K562 (cell line): Measurements from ENCODE around the gene CLDN20. TPM values are rescaled to one million over a fixed set of nuclear protein-coding genes. Genes with fewer than 3 reads are reported as not detected.

Experiments
- ADNP ChIP-seq: fragments of 200-800 bp; sonication (Bioruptor generic); IDR thresholded peaks from 2 replicates; pipeline ENCODE4 v1.6.1; 2016; ENCODE audit warnings: missing genetic modification characterization, missing compliant biosample characterization
- ATF7 ChIP-seq: fragments of 450-650 bp; IDR thresholded peaks from 2 replicates; pipeline ENCODE4 v1.7.1; 2014; ENCODE audit warnings: mild to moderate bottlenecking, moderate library complexity
- BCOR ChIP-seq: fragments of 450-650 bp; IDR thresholded peaks from 2 replicates; pipeline ENCODE4 v1.6.1; 2016
- CBX5 ChIP-seq: IDR thresholded peaks from 2 replicates; pipeline ENCODE4 v1.6.1; 2014; ENCODE audit warnings: low read depth, borderline replicate concordance
- ETV6 ChIP-seq, 3 experiments: fragments of 150-350 bp in 1 of 3; sonication (generic) in 1 of 3; formaldehyde crosslinking in 1 of 3; IDR thresholded peaks; 2 replicates each; pipeline versions ENCODE4 v1.6.1 to v1.8.0; 2014 to 2022; ENCODE audit warnings: borderline replicate concordance in 2 of 3, low read depth in 2 of 3, antibody characterized with exemption in 1 of 3, low read length in 1 of 3, mild to moderate bottlenecking in 1 of 3, missing genetic modification reagents in 1 of 3
- JUN ChIP-seq, 2 experiments: sonication (generic) in 1 of 2; formaldehyde crosslinking in 1 of 2; IDR thresholded peaks; 2 replicates each; pipeline versions ENCODE4 v1.6.1 to v1.8.0; 2012 to 2022; ENCODE audit warnings: borderline replicate concordance in 2 of 2, mild to moderate bottlenecking in 2 of 2, improper control_type of control experiment in 1 of 2, low read depth in 1 of 2, low read length in 1 of 2, missing genetic modification reagents in 1 of 2
- L3MBTL2 ChIP-seq: fragments of 450-650 bp; IDR thresholded peaks from 2 replicates; pipeline ENCODE4 v1.6.1; 2016; ENCODE audit warnings: mild to moderate bottlenecking, moderate library complexity
- MTA3 ChIP-seq: fragments of 450-650 bp; formaldehyde crosslinking; IDR thresholded peaks from 2 replicates; pipeline ENCODE4 v1.6.1; 2017; ENCODE audit warnings: mild to moderate bottlenecking, borderline replicate concordance
- NFIC ChIP-seq: fragments of 450-650 bp; IDR thresholded peaks from 2 replicates; pipeline ENCODE4 v1.6.1; 2017; ENCODE audit warnings: mild to moderate bottlenecking, inconsistent platforms
- PHF8 ChIP-seq: fragments of 200-600 bp; sonication (generic); IDR thresholded peaks from 2 replicates; pipeline ENCODE4 v1.6.1; 2012; ENCODE audit warnings: mixed run types, mild to moderate bottlenecking, inconsistent platforms, low read length, moderate library complexity, borderline replicate concordance
- PTBP1 ChIP-seq: fragments of 200-400 bp; formaldehyde crosslinking; IDR thresholded peaks from 2 replicates; pipeline ENCODE4 v1.6.1; 2017; ENCODE audit warnings: low read depth, low read length
- RAD51 ChIP-seq: fragments of 450-650 bp; IDR thresholded peaks from 2 replicates; pipeline ENCODE4 v1.7.1; 2016; ENCODE audit warnings: low read depth, mild to moderate bottlenecking, borderline replicate concordance
- RCOR1 ChIP-seq, 2 experiments: IDR thresholded peaks; 2 replicates each; pipeline ENCODE4 v1.6.1; 2012; ENCODE audit warnings: low read depth in 2 of 2, low read length in 2 of 2, borderline replicate concordance in 1 of 2, improper control_type of control experiment in 1 of 2
- SMAD4 ChIP-seq: fragments of 250-450 bp; sonication (Bioruptor Pico); conservative IDR thresholded peaks from 2 replicates; pipeline ENCODE4 v1.8.0; 2021; ENCODE audit warnings: inconsistent platforms, mild to moderate bottlenecking, moderate library complexity
- TRIM25 ChIP-seq: fragments of 450-650 bp; IDR thresholded peaks from 2 replicates; pipeline ENCODE4 v1.7.0; 2016; ENCODE audit warnings: borderline replicate concordance
- XRCC5 ChIP-seq: fragments of 200-400 bp; formaldehyde crosslinking; IDR thresholded peaks from 2 replicates; pipeline ENCODE4 v1.6.1; 2017; ENCODE audit warnings: low read depth, mild to moderate bottlenecking, low read length
- ZBTB8A ChIP-seq: fragments of 450-650 bp; IDR thresholded peaks from 2 replicates; pipeline ENCODE4 v1.6.1; 2018; ENCODE audit warnings: mild to moderate bottlenecking, moderate library complexity; ENCODE audit not compliant: partially characterized antibody
- ZNF224 ChIP-seq: sonication (generic); formaldehyde crosslinking; IDR thresholded peaks from 2 replicates; pipeline ENCODE4 v1.8.0; 2022; ENCODE audit warnings: mild to moderate bottlenecking, missing genetic modification reagents
- polyA plus RNA-seq, 8 experiments: library from polyadenylated mRNA; depleted of rRNA in 4 of 8; stranded (reverse) in 5 of 8; unstranded in 3 of 8; fragments of >200 nt; fragmentation: Nextera tagmentation in 2 of 8; fragmentation: Illumina TruSeq in 1 of 8; extraction: Ambion mirVana in 2 of 8; extraction: Trizol in 1 of 8; gene quantifications; 2 replicates each; pipeline versions ENCODE4 v1.2.1 to v1.2.3, GENCODE V29; 2011 to 2014; ENCODE audit warnings: inconsistent platforms in 1 of 8, missing spikeins in 1 of 8
- total RNA-seq, 7 experiments: library from RNA; depleted of rRNA in 6 of 7; stranded (reverse); fragments of >200 nt in 6 of 7; fragmentation: Illumina TruSeq in 2 of 7; extraction: Trizol in 2 of 7; gene quantifications; 2 replicates each; pipeline versions ENCODE4 v1.2.1 to v1.2.3, GENCODE V29; 2011 to 2021; ENCODE audit warnings: low replicate concordance in 1 of 7
- TF ChIP-seq, protein P1 (sequence below), 2 experiments: fragments of 450-650 bp in 1 of 2; IDR thresholded peaks; 2 replicates each; pipeline ENCODE4 v1.6.1; 2011 to 2017; ENCODE audit warnings: low read depth in 2 of 2, antibody characterized with exemption in 1 of 2, borderline replicate concordance in 1 of 2, low read length in 1 of 2, mild to moderate bottlenecking in 1 of 2, mixed read lengths in 1 of 2; ENCODE audit not compliant: control insufficient read depth in 1 of 2
- TF ChIP-seq, protein P2 (sequence below): fragments of 450-650 bp; IDR thresholded peaks from 2 replicates; pipeline ENCODE4 v1.6.1; 2016

The CLDN20 gene
- total and polyA plus RNA-seq, 9 of the 15 experiments (the other 6 are each of a cell fraction or from before 2014, with no cell fraction given) = not detected

DNA sequence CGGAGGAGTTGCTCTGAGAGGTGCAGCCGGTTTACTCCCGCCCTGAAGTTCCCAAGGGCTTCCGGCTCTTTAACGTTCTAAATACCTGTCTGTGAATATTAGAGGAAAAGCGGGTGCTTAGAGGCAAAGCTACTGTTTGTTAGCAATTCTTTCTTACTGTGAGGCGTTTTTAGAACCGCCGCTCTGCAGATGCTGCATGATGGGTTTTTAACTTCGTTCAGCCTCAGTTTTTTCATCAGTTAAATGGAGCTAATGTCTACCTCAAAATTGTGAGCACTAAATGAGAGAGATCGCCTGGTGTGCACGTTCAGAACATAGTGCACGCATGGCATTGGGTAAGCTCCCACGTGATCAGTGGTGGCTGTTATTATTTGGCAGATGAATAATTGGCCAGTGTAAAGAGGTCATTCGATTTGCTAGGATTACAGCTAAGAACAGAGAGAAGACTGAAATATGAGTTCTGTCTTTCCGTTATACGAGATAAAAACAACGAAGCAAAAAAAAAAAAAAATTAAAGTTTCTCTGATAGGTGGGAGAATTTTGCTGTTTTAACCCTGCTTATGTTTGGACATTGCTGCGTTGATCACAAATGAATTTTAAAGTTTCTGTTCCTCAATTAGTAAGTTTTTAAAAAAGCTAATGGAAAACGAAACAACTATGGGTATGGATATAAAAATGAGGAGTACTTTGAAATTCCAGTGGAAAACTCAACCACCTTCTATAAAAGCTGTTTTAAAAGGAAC, 51.1 kb downstream of the CLDN20 start (continued):
- TF ChIP-seq SMAD4 (CRISPR knock-in tag) = peak; percentile 58
- peak; percentile 99 for TF ChIP-seq ADNP
- TF ChIP-seq L3MBTL2 = peak; percentile 86
- TF ChIP-seq RCOR1 (IDR thresholded peaks at IDR 0.05; ENCODE audit: borderline replicate concordance in 1 of 2, low read depth in 2 of 2, low read length in 2 of 2) = peak; percentile 58 to 88; a peak in 3 of 4 replicates
- TF ChIP-seq RAD51 = peak; percentile 91
- peak; percentile 100 for TF ChIP-seq BCOR
- peak; percentile 15; the same call in 1 of the 2 replicates for TF ChIP-seq NFIC
- TF ChIP-seq, protein P1, sequence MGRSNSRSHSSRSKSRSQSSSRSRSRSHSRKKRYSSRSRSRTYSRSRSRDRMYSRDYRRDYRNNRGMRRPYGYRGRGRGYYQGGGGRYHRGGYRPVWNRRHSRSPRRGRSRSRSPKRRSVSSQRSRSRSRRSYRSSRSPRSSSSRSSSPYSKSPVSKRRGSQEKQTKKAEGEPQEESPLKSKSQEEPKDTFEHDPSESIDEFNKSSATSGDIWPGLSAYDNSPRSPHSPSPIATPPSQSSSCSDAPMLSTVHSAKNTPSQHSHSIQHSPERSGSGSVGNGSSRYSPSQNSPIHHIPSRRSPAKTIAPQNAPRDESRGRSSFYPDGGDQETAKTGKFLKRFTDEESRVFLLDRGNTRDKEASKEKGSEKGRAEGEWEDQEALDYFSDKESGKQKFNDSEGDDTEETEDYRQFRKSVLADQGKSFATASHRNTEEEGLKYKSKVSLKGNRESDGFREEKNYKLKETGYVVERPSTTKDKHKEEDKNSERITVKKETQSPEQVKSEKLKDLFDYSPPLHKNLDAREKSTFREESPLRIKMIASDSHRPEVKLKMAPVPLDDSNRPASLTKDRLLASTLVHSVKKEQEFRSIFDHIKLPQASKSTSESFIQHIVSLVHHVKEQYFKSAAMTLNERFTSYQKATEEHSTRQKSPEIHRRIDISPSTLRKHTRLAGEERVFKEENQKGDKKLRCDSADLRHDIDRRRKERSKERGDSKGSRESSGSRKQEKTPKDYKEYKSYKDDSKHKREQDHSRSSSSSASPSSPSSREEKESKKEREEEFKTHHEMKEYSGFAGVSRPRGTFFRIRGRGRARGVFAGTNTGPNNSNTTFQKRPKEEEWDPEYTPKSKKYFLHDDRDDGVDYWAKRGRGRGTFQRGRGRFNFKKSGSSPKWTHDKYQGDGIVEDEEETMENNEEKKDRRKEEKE (IDR thresholded peaks at IDR 0.05; ENCODE audit: borderline replicate concordance in 1 of 2, control insufficient read depth in 1 of 2, low read depth in 2 of 2, low read length in 1 of 2) = no peak
- TF ChIP-seq PHF8 = peak; percentile 65; the same call in 1 of the 2 replicates
- TF ChIP-seq ETV6 (IDR thresholded peaks at IDR 0.05; ENCODE audit: borderline replicate concordance in 1 of 2, low read depth in 2 of 2, low read length in 1 of 2) = no peak
- peak; percentile 58; the same call in 1 of the 2 replicates for TF ChIP-seq ETV6 (CRISPR knock-in tag; IDR thresholded peaks at IDR 0.05; ENCODE audit: borderline replicate concordance)
- TF ChIP-seq ZBTB8A = no peak
- no peak for TF ChIP-seq JUN (IDR thresholded peaks at IDR 0.05; ENCODE audit: borderline replicate concordance, low read depth, low read length)
- TF ChIP-seq JUN (CRISPR knock-in tag; IDR thresholded peaks at IDR 0.05; ENCODE audit: borderline replicate concordance) = 0 out of 2 replicates have a peak, but pooled peaks have one; percentile 37
- TF ChIP-seq, protein P2, sequence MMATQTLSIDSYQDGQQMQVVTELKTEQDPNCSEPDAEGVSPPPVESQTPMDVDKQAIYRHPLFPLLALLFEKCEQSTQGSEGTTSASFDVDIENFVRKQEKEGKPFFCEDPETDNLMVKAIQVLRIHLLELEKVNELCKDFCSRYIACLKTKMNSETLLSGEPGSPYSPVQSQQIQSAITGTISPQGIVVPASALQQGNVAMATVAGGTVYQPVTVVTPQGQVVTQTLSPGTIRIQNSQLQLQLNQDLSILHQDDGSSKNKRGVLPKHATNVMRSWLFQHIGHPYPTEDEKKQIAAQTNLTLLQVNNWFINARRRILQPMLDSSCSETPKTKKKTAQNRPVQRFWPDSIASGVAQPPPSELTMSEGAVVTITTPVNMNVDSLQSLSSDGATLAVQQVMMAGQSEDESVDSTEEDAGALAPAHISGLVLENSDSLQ = no peak
- TF ChIP-seq MTA3 = peak; percentile 11; the same call in 1 of the 2 replicates
- no peak for TF ChIP-seq ZNF224
- TF ChIP-seq PTBP1 = peak; percentile 71; the same call in 1 of the 2 replicates
- TF ChIP-seq XRCC5 = no peak
- TF ChIP-seq TRIM25 = 0 out of 2 replicates have a peak, but pooled peaks have one; percentile 26
- TF ChIP-seq ATF7 = peak; percentile 10; the same call in 1 of the 2 replicates
- no peak for TF ChIP-seq CBX5
